ENCODE results near the gene PLCG1.
A peak's percentile ranks its signal among the peaks of the same experiment; 100 is the strongest.

GRCh38 chr20:41138475-41139226 is 1.3 kb downstream of the PLCG1 start:
- TF ChIP-seq CTCF (IDR thresholded peaks at IDR 0.05; ENCODE audit: extremely low read depth in 1 of 2, insufficient read depth in 1 of 2, low read depth in 1 of 2, low read length in 2 of 2) (no peak), POLR2A (IDR thresholded peaks at IDR 0.05; ENCODE audit: low read depth, low read length) (no peak), EZH2 (IDR thresholded peaks at IDR 0.05; ENCODE audit: borderline replicate concordance, low read depth, low read length, severe bottlenecking) (no peak), MAX (IDR thresholded peaks at IDR 0.05; ENCODE audit: insufficient read depth, insufficient read length) (no peak), POLR2AphosphoS5 (IDR thresholded peaks at IDR 0.05; ENCODE audit: insufficient read depth, low read depth, low read length) (peak; percentile 9), JUN (IDR thresholded peaks at IDR 0.05; ENCODE audit: borderline replicate concordance, insufficient read depth, insufficient read length, low read depth) (no peak)

All from endothelial cell of umbilical vein (primary cell).